Measurements from ENCODE around the gene TMPRSS5.
"Not testable (repeated sequence)": the region's sequence is repeated elsewhere in the genome, so short reads cannot be mapped to it uniquely, and the experiment has no call there.

TMPRSS5 gene

GRCh38 chr11:113705871-113706655 lies at the start of gene TMPRSS5:
Gene TMPRSS5 (minus strand): TSS chr11:113706308. CDS start chr11:113706224, 84 bp downstream.
- DNase-seq (ENCODE audit: low read depth in 3 of 3), result no peak

- DNase-seq (ENCODE audit: low read depth in 3 of 3), result no peak
These were observed 46.8 kb upstream of the TMPRSS5 start for GRCh38 chr11:113752932-113753331.

- DNase-seq (ENCODE audit: low read depth in 3 of 3), result no peak
These were observed 30.2 kb upstream of the TMPRSS5 start for GRCh38 chr11:113736323-113736722.

DNA sequence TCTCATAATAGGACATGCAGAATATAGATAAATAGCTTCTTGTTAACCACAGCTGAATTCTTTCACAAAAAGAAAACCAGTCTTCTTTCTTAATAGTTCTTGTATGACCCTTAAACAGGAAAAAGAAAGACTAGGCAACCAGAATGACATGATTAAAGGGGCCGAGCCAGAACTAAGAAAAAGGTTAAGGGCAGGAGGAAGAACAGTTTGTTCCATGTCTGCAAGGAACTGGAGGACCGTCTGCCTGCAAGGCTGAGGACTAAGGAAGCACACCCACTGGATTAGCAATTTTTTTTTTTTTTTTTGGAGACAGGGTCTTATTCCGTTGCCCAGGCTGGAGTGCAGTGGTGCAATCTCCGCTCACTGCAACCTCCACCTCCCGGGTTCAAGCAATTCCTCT lies 26.0 kb upstream of the TMPRSS5 start:
- no peak for DNase-seq (ENCODE audit: low read depth in 3 of 3)

DNA sequence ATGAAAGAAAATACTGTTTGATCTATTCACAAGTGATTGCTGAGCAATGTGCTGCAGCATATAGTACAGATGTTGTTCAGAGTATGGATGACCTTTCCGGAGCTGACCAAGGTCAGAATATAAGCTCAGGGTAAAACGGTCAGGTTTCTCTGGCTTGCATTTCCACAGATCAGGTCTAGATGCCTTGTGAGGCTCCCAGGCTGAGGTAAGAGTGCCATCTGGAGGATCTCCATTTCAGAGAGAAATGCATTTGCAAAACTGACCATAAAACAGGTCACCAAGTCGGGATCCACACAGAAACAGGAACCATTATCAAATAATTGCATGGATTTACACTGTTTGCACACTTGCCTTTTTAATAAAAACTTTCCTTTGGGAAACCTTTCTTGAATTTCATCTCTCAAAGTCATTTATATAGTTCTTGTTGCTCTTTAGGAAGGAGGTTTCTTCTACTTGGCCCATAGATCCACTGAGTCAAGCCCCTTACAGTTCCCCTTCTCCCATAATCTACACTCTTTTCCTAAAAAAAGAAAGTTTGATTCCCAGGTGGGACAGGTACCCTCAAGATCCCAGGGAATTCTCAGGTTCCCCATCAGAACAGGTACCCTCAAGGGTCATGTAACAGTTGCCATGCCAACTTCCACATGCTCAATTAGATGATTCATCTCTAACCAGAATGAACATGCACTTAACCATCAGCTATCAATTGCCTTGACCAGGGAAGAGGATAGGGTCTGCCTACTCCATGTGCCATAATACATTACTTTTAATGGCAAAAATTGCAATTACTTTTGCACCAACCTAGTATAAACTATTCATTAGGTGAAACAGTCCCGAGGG lies 25.0 kb upstream of the TMPRSS5 start:
- no peak for DNase-seq (ENCODE audit: low read depth in 3 of 3)

- no peak for DNase-seq (ENCODE audit: low read depth in 3 of 3)
These were observed 23.3 kb upstream of the TMPRSS5 start for GRCh38 chr11:113729456-113729855.

GRCh38 chr11:113728814-113729213 lies 22.7 kb upstream of the TMPRSS5 start:
- no peak for DNase-seq (ENCODE audit: low read depth in 3 of 3)

GRCh38 chr11:113725913-113726312 lies 19.8 kb upstream of the TMPRSS5 start:
- DNase-seq (ENCODE audit: low read depth in 3 of 3), result no peak

DNA sequence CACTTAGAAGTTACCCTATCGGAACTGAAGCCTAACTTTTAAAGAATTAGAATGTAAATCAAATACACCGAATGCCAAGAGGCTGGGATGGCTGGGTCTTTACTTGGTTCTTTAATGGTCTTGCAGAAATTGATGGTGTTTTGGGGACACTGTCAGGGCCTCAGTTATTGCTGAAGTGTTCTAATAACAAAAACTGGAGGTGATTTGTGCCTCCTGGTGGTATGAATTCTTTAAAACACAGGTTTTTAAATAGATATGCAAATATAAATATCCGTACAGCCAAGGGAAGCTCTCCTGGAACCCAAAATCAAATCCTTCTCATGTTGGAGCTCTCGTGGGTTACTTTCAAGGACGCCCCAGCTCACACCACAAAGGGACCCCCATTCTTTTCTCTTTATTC lies 19.3 kb upstream of the TMPRSS5 start:
- no peak for DNase-seq (ENCODE audit: low read depth in 3 of 3)

- DNase-seq (ENCODE audit: low read depth in 3 of 3), result no peak
These were observed 18.7 kb upstream of the TMPRSS5 start for GRCh38 chr11:113724778-113725177.

DNA sequence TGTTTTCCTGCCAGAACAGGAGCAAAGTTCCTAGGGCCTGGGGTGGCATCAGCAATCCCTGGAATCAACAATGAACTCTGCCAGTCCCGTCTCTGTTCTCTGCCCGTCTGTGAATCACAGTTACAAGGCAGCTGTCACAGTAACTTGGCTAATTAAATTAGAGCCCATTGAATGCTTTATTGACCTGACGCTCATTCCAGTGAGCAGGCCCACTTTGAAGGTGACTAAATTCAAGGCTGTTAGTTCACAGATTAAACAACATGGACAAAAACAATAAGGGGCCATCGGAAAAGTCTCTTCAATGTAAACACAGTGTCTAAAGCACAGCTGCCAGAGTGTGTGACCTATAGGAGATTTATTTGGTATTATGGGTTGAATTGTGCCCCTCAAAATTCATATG lies 17.7 kb upstream of the TMPRSS5 start:
- no peak for DNase-seq (ENCODE audit: low read depth in 3 of 3)

- DNase-seq (ENCODE audit: low read depth in 3 of 3), result no peak
These were observed 16.8 kb upstream of the TMPRSS5 start for GRCh38 chr11:113722934-113723333.

DNA sequence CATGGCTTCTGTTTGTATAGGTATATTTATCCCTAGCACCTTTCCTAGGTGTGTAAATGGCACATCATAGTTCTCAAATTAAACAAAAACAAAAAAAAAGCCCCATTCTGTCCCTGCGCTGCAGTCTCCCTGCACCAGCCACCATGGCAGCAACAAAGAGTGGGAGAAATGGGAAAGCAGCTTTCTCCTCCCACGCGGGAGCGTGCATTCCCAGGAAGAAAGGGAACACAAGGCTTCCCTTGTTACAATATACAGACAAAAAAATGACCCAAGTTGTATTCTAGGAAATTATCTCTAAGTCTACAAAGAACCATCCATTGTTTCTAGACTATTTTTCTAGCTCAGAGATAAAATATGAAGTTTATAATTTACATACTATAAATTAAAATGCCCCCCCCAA lies 16.1 kb upstream of the TMPRSS5 start:
- no peak for DNase-seq (ENCODE audit: low read depth in 3 of 3)

- no peak for DNase-seq (ENCODE audit: low read depth in 3 of 3)
These were observed 15.5 kb upstream of the TMPRSS5 start for GRCh38 chr11:113721462-113722066.

GRCh38 chr11:113720478-113720877 lies 14.4 kb upstream of the TMPRSS5 start:
- not testable (repeated sequence) for DNase-seq (ENCODE audit: low read depth in 3 of 3)

DNA sequence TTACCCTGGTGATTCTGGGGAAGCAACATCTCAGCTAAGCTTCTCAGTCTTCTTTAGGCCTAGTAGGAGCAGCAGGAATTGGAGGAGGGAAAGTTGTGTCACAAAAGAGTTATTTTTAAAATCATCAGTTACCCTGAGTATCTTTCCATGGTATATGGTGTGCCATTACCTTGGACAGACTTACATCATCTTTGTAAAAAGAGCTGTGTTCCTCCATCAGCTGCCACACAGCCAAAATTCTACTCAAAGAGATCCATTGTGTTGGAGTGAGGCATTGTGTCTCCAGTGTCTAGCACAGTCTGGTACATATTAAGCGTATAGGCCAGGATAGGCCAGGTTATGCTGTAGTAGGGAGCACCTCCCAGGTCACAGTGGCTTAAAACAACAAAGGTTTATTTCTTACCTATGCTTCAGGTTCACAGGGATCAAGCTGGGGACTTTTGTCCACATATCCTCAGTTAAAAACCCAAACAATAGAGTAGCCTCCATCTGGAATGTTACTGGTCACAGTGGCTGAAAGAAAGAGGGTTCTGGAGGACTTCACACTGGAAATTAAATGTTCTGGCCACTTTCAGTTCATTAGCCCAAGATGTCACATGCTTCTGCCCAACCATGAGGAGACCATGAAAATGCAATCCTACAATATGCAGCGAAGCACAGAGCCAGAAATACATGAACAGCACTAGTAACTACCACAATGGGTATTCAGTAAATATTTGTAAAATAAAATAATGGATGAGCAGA lies 9.9 kb upstream of the TMPRSS5 start:
- no peak for DNase-seq (ENCODE audit: low read depth in 3 of 3)

- DNase-seq (ENCODE audit: low read depth in 3 of 3), result no peak
These were observed 9.2 kb upstream of the TMPRSS5 start for GRCh38 chr11:113715273-113715672.

DNA sequence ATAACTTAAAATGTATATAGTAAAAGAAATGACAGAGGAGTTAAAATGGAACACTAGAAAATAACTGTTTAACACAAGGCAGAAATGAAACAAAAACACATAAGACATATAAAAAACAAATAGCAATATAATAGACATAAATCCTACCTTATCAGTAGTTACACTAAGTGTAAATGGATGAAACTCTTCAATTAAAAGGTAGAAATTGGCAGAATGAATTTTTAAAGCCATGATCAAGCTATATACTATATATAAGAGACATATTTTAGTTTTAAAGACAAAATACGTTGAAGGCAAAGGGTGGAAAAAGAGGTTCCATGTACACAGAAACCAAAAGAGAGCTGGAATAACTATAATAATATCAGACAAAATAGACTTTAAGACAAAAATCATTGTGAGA lies 4.9 kb upstream of the TMPRSS5 start:
- DNase-seq (ENCODE audit: low read depth in 3 of 3), result no peak

DNA sequence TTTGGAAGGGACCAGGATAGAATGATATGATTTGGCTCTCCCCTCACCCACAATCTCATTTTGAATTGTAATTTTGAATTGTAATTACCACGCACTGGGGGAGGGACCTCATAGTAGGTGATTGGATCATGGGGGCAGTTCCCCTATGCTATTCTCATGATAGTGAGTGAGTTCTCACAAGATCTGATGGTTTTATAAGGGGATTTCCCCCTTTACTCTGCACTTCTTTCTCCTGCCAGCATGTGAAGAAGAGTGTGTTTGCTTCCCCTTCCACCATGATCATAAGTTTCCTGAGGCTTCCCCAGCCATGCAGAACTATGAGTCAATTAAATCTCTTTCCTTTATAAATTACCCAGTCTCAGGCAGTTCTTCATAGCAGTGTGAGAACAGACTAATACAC lies 2.6 kb downstream of the TMPRSS5 start:
- DNase-seq (ENCODE audit: low read depth in 3 of 3), result not testable (repeated sequence)

DNA sequence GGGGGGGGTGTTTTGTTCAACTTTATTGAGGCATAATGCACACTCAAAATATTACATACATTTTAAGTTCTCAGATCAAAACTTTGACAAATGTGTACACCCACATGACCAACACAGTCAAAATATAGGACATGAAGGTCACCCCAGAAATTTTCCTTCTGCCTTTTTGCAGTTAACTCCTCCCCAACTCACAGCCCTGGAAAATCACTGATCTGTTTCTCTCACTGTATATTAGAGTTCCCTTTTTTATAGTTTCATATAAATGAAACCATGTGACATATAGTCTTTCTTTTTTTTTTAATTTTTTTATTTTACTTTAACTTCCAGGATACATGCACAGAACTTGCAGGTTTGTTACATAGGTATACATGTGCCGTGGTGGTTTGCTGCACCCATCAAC lies 4.6 kb downstream of the TMPRSS5 start:
- no peak for DNase-seq (ENCODE audit: low read depth in 3 of 3)

DNA sequence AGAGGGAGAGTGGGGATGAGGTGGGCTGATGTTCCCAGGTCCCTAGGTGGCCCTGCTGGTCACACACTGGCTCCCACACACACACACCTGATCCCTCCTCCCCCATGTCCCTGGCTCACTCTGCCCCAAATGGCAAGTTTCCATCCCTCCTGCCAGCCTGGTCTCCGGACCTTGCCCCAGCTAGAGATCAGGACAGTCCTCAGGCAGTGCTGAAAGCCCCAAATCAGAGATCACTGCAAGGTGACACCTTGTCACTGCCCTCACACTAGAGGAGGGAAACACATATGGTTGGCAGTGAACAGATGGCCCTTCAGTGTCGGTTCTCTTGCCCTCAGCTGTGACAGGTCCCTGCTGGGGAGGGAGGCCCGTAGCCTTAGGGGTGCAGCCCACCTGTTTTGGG lies 7.6 kb downstream of the TMPRSS5 start:
- DNase-seq (ENCODE audit: low read depth in 3 of 3), result no peak

All from stimulated activated CD4-positive, alpha-beta T cell treated with anti-CD3 and anti-CD28 coated beads, TNF-alpha, amount 100 ng/mL, for 48 hours (primary cell).